LNCAP (cell line): ENCODE results near the gene PLD2.

Experiments used
- CTCF ChIP-seq: fragments of 450-650 bp; IDR thresholded peaks from 2 replicates; pipeline ENCODE4 v1.5.1; 2017; ENCODE audit warnings: mild to moderate bottlenecking

The PLD2 gene, protein sequence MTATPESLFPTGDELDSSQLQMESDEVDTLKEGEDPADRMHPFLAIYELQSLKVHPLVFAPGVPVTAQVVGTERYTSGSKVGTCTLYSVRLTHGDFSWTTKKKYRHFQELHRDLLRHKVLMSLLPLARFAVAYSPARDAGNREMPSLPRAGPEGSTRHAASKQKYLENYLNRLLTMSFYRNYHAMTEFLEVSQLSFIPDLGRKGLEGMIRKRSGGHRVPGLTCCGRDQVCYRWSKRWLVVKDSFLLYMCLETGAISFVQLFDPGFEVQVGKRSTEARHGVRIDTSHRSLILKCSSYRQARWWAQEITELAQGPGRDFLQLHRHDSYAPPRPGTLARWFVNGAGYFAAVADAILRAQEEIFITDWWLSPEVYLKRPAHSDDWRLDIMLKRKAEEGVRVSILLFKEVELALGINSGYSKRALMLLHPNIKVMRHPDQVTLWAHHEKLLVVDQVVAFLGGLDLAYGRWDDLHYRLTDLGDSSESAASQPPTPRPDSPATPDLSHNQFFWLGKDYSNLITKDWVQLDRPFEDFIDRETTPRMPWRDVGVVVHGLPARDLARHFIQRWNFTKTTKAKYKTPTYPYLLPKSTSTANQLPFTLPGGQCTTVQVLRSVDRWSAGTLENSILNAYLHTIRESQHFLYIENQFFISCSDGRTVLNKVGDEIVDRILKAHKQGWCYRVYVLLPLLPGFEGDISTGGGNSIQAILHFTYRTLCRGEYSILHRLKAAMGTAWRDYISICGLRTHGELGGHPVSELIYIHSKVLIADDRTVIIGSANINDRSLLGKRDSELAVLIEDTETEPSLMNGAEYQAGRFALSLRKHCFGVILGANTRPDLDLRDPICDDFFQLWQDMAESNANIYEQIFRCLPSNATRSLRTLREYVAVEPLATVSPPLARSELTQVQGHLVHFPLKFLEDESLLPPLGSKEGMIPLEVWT

GRCh38 chr17:4806777-4807604 is at the start of gene PLD2:
TSS of gene PLD2 (plus strand) at chr17:4807152. CDS start at chr17:4807773, 621 bp downstream.
- TF ChIP-seq CTCF, result no peak

GRCh38 chr17:4759776-4760236 is 47.1 kb upstream of the PLD2 start:
- no peak for TF ChIP-seq CTCF

DNA sequence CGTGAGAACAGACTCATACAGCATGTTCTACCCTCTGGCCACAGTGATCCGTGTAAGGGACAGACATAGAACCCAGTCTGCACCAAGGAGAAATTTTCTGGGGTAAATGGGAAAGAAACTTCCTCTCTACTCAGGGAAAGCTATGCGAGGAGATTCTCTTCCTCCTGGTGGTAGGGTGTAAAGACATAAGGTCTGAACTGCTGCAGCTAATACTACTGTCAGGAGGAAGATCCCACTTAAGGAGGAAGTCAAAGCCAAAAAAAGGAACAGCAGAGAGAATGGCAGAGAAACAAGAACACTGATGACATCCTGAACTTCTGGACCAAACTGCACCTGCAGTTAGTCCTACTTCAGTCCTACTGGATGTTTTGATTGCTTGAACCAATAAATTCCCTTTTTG is 42.4 kb upstream of the PLD2 start:
- TF ChIP-seq CTCF, result no peak

DNA sequence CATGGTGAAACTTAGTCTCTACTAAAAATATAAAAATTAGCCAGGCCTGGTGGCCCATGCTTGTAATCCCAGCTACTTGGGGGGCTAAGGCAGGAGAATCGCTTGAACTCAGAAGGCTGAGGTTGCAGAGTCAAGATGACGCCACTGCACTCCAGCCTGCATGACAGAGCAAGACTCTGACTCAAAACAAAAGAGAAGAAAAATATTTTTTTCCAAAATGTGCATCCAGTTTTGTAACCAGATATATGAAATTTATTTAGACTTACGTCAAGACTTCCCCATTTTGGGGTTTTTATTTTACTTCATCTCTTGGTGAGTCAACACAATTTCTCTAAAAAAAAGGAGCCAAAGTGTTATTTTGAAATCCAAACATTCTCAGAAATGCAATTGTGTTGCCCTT is 40.8 kb upstream of the PLD2 start:
- no peak for TF ChIP-seq CTCF

- no peak for TF ChIP-seq CTCF
Measured at GRCh38 chr17:4766723-4767122, 40.2 kb upstream of the PLD2 start.

DNA sequence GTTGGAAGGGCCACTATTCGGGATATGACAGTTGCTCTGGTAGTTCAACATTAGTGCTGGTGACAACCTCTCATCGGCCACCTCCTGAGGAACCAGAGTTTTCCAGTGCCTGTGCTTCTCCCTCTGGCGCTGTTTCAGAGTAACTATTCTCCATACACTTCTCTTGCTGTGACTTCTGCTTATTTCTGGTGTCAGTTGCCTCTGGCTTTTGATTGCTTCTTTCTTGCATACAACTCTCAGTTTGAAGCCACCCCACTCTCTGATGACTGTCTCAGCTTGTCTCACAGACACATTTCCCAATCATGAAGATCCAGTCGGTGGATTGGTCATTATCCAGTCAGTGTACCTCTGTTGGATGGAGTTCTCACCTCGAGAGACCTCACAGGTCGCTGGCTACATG is 38.7 kb upstream of the PLD2 start:
- no peak for TF ChIP-seq CTCF

DNA sequence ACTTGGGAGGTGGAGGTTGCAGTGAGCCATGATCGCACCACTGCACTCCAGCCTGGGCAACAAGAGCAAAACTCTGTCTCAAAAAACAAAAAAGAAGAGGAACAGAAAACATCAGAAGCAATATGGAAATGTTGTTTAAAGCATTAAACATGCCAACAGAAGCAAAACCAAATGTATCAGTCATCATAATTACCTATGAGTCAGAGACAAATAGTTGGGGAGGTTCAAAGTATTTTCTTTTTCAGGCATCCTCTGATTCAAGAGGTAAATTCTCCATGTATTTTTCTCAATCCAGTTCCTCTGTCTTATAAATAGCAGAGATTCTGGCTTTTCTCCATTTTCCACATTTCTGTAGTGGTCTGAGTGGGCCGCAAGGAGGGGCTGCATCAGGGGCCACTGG is 37.3 kb upstream of the PLD2 start:
- TF ChIP-seq CTCF, result no peak
